Stimulated activated CD4-positive, alpha-beta T cell treated with anti-CD3 and anti-CD28 coated beads, Interleukin-12 subunit alpha, Interleukin-12 subunit beta, amount 100 ng/mL, for 48 hours (primary cell): ENCODE data around the gene F5.

Source experiments
- DNase-seq, 3 donors: peaks; one replicate each; pipeline ENCODE4 v3.0.0-alpha.2; 2020; ENCODE audit warnings: low read depth in 2 of 3, low spot score in 1 of 3

F5 gene

DNA sequence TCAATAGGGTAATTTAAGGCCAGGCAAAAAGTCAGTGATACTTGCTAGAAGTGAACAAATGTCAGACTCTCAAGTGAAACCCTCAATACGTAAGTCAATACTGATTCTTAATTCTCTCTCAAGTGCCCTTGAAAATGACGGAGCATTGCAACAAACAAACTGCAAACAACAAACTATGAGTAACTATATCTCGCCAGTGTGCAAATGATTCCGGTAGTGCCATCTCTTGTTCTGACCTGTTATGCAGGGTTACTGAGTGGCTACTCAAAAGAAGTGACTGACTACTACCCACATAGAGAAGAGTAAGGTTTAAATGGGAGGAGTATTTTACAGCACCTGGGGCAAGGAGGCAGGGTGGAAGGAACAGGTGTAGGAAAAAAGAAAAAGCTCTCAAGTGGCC lies 102.2 kb downstream of the F5 start:
- DNase-seq: no peak

DNA sequence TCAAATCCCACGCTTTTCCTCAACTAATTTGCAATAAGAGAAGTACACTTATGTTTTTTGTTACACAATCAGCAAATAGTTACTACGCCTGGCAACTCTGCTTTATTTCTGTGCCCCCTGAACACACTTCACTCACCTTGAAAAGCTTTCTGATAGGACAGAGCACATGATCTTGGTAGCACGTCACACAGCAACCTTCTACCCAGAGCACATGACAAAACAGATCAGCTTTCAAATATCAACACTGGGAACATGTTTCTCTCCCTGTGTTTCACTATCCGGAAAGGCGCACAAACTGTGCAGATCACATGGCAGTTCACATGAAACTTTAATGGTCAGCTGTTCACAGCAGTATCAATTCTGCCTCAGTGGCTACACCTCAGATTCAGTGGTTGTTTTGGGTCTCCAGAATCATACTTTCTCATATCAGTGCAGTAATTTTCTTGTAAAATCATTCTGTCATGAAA lies 102.7 kb downstream of the F5 start:
- no peak for DNase-seq

DNA sequence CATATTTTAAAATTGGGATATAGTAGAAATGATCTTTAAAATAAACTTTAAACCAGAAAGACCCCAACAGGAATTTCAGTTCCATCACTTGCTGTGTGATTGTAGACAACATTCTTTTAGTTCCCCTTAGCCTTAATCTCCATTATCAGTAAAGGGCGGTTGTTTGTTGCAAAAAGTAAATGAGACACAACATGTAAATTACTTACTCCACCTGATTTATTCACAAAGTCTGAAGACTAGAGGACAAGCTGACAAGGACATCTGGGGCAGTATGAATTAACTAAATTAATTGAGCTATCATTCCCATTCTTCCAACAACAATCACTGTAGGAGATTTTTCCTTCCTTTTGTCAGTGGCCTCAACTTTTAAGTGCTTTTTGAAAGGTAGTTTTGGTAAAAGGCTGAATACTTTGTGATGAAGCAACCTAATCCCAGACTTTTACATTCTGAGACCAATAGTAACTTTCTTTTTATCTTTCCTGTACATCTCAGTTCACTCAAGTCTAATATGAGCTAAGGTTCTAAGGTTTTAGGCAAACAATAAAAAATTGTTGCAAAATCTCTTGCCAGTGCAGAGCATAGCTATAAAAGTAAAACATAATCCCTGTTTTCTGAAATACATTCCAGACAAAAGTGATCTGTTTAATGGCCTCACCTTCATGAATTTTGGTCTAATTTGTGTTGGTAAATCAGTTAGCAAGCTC lies 106.8 kb downstream of the F5 start:
- DNase-seq: no peak

DNA sequence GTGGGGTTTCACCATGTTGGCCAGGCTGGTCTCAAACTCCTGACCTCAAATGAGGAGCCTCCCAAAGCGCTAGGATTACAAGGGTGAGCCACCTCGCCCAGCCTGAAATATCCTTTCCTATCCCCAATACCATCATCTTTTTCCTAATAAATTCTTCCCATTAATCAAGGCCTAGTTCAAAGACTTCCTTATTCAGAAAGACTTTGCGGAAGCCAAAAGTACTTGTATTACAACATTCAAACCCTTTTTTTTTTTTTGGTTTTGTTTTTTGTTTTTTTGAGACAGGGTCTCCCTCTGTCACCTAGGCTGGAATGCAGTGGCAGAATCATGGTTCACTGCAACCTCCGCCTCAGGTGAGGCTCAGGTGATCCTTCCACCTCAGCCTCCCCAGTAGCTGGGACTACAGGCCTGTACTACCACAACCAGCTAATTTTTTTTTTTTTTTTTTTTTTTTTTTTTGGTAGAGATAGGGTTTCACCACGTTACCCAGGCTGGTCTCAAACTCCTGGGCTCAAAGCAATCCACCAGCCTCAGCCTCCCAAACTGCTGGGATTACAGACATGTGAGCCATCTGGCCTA lies 108.1 kb downstream of the F5 start:
- no peak for DNase-seq

DNA sequence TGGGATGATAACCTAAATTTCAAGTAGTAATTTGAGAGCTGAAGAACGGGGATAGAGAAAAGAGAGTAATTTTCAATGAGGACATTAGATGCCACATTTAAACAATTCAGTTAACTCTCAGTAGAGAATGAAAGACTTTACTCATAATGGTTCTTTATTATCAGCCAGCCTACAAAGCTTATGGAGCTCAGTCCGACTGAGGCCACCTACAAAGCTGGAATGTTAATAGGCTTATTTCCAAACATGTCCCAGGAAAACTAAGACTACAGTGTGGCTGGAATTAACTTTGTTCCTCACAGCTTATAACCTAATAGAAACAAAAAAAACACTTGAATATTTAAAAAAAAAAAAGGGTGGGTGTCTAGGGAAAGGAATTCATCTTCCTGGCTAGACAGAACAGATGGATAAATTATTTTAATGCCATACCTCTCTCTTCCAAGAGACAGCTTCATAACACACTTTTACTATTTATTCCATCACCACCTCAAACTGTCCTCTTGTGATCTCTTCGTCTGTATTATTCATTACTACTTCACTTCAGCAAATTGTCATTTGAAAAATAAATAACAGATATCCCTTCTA lies 110.4 kb downstream of the F5 start:
- DNase-seq: no peak

DNA sequence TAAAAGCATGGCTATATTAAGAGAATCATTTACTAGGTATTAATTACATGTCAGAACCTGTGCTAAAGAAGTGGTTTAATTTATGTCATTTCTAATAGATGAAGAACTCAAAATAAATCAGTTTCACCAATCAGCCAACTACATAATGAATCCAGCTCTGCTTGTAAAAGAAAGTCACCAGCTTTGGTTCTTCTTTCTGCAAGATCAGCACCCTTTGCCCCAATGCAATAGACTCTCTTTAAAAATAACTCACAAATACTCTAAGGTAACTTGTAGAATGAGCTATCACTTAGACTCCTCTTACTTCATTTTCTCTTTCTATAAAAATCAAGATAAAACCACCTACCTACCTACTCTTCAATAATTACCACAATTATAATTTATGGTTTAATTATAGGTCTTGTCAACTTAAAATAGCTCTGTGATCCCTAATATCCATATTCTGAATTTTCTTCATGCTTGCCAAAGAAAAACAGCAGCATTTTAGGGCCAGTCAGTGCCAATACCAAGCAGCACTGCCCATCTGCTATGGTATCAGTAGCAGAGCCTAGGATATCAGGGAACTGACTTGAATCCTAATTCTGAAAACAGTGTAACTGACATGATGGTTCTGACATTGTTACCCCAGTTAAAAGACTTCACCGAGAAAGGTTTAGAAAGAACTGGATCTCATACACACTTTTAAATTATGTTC lies 111.8 kb downstream of the F5 start:
- DNase-seq: no peak

DNA sequence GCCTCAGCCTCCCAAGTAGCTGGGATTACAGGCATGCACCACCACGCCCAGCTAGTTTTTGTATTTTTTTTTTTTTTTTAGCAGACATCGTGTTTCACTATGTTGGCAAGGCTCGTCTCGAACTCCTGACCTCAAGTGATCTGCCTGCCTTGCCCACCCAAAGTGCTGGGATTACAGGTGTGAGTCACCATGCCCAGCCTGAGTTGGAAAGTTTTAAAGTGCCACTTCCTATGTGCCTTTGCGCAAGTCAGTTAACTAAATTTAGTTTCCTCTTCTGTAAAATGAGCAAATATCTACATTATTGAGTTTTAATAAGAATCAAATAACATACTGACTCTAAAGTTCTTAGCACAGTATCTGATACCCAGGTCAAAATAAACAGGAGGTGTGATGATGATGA lies 112.9 kb downstream of the F5 start:
- DNase-seq: no peak

DNA sequence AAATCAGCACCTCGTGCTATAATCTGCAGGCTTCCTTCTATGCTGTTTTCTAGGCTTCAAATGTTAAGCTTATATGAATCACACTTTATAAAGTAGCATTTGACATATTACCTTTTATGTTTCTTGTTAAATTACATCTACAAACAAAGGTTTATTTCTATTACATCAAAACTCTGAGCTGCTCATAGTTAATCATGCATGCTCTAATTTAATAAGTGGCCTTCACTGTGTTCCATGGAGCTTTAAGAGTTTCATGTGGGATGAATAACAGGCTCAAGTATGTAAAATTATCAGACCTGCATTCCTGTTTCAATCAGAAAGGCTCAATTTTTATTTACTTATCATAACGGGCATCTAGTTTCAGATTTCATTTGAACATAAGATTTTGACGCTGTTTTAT lies 113.5 kb downstream of the F5 start:
- no peak for DNase-seq

DNA sequence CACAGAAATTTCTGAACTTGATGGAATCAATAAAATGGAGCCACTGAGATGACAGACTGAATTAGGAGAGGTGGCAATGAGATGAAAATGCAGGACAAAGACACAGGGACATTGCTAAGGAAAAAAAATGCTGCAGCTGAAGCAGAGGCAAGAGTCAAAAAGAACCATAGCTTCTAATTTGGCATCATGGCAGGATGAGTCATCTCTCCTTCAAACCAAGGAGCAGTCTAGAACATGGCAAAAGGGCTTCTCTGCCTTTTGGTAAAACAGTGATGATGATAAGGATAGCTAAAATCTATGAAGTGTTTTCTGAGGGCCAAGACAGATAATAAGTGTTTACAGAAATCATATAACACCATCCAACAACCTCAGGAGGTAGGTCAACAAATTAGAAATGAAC lies 117.3 kb downstream of the F5 start:
- no peak for DNase-seq

DNA sequence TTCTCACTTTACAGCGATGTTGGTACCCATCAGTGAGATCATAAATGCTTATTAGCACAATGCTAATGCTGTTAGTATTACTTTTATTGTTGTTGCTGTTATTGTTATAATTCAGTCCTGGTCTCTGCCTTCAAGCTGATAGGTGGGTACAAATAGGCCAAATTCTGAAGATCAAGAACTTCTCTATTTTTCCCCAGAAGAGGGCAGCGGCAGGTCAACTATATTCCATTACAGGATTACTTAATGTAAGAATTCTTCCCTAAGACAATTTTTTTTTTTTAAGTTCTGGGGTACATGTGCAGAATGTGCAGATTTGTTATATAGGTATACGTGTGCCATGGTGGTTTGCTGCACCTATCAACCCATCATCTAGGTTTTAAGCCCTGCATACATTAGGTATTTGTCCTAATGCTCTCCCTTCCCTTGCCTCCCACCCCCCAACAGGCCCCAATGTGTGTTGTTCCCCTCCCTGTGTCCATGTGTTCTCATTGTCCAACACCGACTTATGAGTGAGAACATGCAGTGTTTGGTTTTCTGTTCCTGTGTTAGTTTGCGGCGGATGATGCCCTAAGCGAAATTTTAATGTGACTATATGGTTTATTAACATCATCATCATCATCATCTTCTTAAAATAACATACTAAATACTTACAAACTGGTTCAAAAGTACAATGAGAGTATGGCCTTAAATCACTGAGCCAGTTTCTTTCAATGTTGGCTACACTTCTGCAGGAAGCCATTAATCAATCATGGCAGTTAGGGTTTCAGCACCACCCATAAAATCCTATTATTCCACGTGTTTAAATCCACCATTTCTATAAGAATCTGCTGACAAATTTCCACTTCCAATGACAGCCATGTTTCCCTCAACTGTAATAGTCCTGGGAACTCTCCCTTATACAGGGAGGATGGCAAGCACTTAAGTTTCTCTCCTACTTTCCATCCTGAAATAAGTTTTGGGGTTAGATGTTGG lies 119.7 kb downstream of the F5 start:
- DNase-seq: no peak

DNA sequence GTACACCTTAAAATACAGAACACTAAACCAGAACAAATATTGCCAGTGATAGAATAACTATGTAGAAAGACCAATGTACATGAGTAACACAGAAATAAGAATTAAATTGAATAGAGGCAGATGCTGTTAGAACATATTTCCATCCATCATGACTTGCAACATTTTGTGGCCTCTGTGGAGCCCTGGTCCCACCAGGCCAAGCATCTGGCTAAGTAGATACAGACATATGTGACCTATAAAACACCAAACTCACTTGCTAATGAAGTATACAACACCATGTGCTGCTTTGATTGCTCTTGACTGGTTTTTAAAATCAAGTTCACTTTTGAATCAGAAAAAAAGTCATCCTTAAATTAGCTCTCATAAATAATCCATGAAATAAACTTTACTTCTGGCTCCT lies 121.0 kb downstream of the F5 start:
- DNase-seq: no peak
